NOMO-1 treated with dmso at 0.1 percent for 144 hours (cell line): ENCODE measurements around the gene AFG1L.
"Not testable (repeated sequence)": the region's sequence is repeated elsewhere in the genome, so short reads cannot be mapped to it uniquely, and the experiment has no call there.

Experiments
- DNase-seq: peaks from one replicate; lab custom pipeline; 2025; ENCODE audit not compliant: unreplicated experiment; lab: John Stamatoyannopoulos, UW

Gene AFG1L

GRCh38 chr6:108350528-108350927 lies 55.7 kb downstream of the AFG1L start:
- no peak for DNase-seq

DNA sequence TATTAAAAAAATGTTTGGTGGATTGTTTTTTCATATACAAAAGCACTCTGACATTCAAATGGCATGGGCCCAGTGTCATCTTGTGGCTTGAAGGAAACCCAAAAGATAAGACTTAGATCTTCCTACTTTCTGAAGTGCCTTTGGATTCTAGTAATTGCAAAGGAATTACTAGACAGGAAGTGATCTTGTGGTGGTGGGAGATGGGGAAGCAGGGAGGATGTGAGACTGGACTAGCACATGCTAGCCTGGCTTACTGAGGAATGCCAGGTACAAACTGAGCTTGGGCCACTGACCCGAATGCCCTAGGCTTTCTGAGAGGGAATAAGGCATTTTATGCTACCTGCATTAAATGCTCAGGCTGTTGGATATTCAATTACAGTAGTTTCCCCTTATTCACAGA lies 59.0 kb downstream of the AFG1L start:
- DNase-seq = no peak

DNA sequence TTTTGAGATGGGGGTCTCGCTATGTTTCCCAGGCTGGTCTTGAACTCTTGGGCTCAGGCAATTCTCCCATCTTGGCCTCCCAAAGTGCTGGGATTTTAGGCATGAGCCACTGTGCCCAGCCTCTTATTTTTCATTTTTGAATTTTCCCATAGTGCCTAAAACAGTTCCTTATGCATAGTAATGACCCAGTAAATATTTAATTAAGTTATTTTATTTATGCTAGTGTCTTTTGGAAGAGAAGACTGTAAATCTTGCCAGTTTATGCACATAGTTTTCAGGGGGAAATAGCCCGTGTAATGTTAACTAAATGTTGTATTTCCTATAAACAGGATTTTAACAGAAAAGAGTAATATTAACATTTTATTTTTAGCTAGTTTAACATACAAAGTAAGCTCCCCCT lies 60.3 kb downstream of the AFG1L start:
- DNase-seq = no peak

DNA sequence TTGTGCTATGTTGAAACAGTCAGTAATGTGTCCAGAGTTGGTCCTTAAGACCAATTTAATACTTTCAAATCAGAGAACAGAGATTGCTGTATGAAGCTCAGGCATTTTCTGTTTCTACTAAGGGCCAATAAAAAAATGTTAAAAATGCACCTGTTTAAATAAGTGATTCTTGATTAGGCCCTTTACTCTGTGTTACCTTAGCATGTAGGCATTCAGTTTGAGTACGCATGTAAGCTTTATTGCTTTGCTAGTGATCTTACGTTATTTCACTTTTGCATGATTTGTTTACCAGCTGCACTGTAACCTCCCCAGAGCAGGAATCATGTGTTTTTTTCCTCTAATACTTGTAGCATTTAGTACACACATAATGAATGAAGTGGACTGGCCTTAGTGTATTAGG lies 61.0 kb downstream of the AFG1L start:
- no peak for DNase-seq

DNA sequence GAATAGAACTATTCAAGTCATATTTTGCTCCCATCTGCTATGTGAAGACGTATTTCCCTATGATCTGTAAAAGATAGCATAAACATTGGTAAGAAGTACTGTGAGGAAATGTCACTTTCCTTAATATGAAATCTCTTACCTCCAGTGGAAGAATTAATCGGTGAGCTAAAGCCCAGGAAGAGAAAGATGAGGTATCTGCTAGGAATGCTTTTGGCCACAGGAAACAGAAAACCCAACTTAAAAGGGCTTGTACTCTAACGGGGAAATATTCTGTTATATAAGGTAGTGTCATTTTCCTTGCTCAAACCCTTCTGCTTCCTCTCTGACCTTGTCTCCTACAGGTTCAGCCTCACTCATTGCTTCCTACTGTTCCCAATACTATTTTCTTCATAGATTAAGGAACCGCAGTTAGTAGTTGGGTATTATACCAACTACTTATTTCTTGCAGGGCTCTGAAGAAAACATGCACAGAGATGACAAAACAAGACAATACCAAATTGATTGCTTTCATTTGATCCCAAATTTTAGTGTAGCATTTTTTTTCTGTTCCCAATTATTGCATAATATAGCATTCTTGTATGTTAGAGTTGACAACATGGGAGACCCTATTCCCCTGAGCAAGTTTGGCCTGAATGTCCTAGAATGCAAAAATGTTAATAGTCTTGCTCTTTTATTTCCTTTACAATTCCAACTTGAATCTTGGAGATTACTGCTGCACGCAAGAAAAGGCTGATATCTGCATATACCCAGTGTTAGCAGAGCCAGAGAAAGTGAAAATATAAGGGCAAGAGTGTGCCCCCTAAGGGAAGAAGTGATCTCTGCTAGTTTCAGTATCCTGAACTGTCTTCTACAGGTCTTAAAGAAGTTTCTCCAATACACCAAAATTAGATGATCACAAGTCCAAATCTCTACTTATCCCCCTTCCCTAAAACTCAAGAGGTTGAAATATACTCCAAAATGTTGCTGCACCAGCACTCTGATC lies 65.3 kb downstream of the AFG1L start:
- DNase-seq = no peak

- no peak for DNase-seq
These were observed 66.1 kb downstream of the AFG1L start for GRCh38 chr6:108360919-108361311.

GRCh38 chr6:108361312-108361932 lies 66.6 kb downstream of the AFG1L start:
- DNase-seq = peak; percentile 78

- DNase-seq = no peak
These were observed 67.6 kb downstream of the AFG1L start for GRCh38 chr6:108362455-108362854.

DNA sequence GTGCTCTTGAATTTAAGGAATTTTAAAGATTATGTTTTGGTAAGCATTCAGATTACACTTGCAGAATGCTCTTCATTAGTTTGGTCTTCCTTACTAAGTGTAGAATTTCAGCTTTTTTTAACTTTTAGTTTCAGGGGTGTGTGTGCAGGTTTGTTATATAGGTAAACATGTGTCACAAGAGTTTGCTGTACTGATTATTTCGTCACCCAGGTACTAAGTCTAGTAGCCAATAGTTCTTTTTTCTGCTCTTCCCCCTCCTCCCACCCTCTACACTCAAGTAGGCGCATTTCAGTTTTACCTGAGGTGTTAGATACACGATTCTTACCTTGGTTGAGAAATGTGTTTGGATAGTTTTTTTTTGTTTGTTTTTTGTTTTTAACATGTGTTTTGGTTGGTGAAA lies 68.3 kb downstream of the AFG1L start:
- DNase-seq = no peak

GRCh38 chr6:108363889-108364313 lies 69.0 kb downstream of the AFG1L start:
- no peak for DNase-seq

- DNase-seq = no peak
These were observed 69.6 kb downstream of the AFG1L start for GRCh38 chr6:108364470-108364869.

- DNase-seq = no peak
These were observed 70.6 kb downstream of the AFG1L start for GRCh38 chr6:108365478-108365877.

GRCh38 chr6:108366236-108366635 lies 71.4 kb downstream of the AFG1L start:
- no peak for DNase-seq

- no peak for DNase-seq
These were observed 73.7 kb downstream of the AFG1L start for GRCh38 chr6:108368431-108369030.

DNA sequence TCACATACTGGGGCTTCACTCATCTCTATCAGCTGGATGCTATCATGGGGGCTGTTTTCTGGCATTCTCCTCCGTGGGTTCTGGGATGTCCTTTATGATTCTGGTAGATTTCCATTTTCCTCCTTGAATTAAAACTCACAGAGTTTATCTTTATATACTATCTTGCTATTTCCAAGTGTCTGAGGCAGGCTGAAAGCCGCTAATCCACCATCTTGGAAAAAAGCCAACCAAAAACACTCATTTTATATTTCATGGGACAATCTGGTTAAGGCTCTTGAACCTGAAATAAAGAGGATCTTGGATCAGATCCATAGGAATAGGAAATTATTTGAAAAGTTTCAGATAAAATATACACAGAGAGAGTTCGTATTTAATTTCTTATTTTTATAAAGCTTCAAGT lies 86.0 kb downstream of the AFG1L start:
- no peak for DNase-seq

DNA sequence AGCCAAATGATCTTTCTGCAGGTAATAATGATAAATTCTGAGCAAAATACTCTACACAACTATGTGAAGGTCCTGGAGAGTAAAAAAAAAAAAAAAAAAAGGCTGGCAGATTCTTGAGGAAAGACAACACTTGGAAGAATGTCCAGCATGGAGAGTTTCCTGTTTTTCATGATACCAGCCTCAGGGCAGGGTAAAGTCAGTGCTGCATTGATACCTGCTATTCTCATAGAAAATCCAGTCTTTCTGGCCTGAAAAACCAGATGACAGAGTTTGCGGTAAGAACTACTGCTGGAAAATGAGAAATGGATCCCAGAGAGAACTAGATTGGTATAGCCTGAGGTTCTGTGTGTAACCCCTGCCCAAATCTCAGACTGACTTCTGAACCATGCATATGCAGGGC lies 89.1 kb downstream of the AFG1L start:
- DNase-seq = no peak

- not testable (repeated sequence) for DNase-seq
These were observed 94.3 kb downstream of the AFG1L start for GRCh38 chr6:108389190-108389589.

DNA sequence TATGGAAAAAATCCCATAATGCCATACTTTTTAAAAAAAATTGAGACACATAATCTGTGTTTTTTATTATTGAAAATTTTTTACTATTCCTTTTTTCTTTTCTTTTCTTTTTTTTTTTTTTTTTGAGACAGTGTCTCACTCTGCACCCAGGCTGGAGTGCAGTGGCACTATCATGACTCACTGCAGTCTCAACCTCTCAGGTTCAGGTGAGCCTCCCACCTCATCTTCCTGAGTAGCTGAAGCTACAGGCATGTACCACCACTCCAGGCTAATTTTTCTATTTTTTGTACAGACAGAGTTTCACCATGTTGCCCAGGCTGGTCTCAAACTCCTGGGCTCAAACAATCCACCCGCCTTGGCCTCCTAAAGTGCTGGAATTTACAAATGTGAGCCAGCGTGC lies 100.4 kb downstream of the AFG1L start:
- no peak for DNase-seq

GRCh38 chr6:108403236-108403635 lies 108.4 kb downstream of the AFG1L start:
- no peak for DNase-seq

DNA sequence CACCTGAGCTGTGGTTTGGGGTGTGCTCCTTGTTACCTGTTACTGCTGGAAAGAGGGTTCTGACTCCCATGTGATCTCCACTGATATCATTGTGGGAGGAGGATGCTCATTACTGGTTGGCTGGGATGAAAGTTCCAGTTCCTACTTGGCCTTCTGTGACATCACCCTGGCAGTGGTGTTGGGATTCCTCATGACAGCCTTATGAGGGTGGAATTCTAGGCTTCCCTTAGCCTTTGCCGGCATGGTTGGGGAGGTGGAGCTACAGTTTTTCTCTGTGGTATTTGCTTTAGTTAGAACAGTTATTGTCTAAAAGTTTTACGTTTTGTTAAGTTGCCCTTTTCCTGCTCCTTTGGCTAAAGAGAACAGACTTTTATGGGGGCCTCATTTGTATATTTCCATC lies 112.1 kb downstream of the AFG1L start:
- DNase-seq = no peak

GRCh38 chr6:108407904-108408827 lies 113.3 kb downstream of the AFG1L start:
- DNase-seq = no peak
